GM12892 (cell line): ENCODE data around the gene GLP1R.
A peak's percentile ranks its signal among the peaks of the same experiment; 100 is the strongest.

Experiments
- DNase-seq: peaks from one replicate; pipeline ENCODE4 v3.0.0; 2011; ENCODE audit not compliant: insufficient read length
- FAIRE-seq: peaks from 2 replicates; lab custom pipeline; 2011; peaks lifted over from hg19 to GRCh38; lab: Jason Lieb, UNC
- POLR2A ChIP-seq: IDR thresholded peaks from 2 replicates; pipeline ENCODE4 v1.6.1; 2011; ENCODE audit warnings: low read depth, low read length, control low read depth
- POLR2AphosphoS5 ChIP-seq: IDR thresholded peaks from 2 replicates; pipeline ENCODE4 v1.6.1; 2011; ENCODE audit warnings: low read depth, low read length, control low read depth
- TAF1 ChIP-seq: IDR thresholded peaks from 2 replicates; pipeline ENCODE4 v1.6.1; 2011; ENCODE audit warnings: low read depth, mild to moderate bottlenecking, control low read depth, low read length, borderline replicate concordance

GLP1R gene

DNA sequence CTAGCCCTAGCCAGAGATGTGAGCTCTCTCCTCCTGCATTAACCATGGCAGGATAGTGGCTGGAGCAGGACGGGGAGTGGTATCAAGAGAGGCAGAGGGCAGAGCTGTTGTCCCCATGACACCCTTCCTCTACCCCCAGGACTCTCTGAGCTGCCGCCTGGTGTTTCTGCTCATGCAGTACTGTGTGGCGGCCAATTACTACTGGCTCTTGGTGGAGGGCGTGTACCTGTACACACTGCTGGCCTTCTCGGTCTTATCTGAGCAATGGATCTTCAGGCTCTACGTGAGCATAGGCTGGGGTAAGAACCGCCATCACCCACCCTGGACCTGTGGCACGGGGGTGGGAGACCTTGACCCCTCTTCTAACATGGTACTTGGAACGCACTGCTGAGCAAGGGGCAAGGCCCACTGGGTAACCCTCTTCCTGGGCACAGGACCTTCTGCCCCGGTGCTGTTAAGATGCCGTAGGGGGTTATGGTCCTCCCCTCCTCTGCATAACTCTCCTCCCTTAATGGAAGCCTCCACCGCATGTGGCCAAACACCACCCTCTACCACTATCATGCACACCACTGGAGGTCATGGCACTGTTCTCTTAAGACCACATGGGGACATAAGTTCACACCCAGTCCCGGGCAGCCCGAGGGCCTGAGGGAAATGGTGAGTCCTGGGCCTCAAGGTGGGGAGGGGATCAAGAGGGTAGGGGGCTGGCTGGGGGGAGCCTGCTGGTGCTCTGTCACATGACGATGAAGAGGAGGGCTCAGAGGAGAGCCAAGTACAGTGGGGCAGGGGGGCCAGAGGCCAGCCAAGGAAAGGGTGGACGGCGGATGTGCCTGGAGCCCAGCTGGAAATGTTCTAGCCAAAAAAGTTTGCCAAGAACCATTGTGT is 25.1 kb downstream of the GLP1R start:
- no peak for FAIRE-seq
- TF ChIP-seq POLR2AphosphoS5 (no peak), TAF1 (no peak), POLR2A (no peak)
- peak; percentile 12 for DNase-seq

DNA sequence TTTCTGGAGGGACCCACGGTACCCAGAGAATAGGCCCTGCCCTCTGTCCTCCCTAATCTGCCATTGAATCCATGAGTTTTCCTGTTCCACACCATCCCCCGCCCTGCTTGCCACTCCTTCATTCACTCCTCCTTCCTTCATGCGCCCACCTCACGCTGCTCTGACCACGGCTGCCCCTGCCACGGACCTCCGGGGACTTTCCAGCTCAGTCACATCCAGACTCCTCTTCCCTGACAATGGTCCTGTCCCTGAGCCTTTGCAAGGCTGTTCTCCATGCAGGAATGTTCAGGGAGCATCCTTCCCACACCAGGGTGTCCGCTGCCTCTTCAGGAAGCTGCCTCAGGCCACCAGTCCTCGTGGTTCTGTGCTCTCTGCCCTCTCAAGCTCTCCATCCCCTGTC is 25.9 kb downstream of the GLP1R start:
- FAIRE-seq (no peak), DNase-seq (peak; percentile 1)
- TF ChIP-seq POLR2A = no peak
- no peak for TF ChIP-seq TAF1
- no peak for TF ChIP-seq POLR2AphosphoS5

- no peak for TF ChIP-seq POLR2A
- no peak for TF ChIP-seq TAF1
- no peak for TF ChIP-seq POLR2AphosphoS5
- no peak for FAIRE-seq
- DNase-seq = peak; percentile 9
These were observed 26.6 kb downstream of the GLP1R start for GRCh38 chr6:39075010-39075686.

DNA sequence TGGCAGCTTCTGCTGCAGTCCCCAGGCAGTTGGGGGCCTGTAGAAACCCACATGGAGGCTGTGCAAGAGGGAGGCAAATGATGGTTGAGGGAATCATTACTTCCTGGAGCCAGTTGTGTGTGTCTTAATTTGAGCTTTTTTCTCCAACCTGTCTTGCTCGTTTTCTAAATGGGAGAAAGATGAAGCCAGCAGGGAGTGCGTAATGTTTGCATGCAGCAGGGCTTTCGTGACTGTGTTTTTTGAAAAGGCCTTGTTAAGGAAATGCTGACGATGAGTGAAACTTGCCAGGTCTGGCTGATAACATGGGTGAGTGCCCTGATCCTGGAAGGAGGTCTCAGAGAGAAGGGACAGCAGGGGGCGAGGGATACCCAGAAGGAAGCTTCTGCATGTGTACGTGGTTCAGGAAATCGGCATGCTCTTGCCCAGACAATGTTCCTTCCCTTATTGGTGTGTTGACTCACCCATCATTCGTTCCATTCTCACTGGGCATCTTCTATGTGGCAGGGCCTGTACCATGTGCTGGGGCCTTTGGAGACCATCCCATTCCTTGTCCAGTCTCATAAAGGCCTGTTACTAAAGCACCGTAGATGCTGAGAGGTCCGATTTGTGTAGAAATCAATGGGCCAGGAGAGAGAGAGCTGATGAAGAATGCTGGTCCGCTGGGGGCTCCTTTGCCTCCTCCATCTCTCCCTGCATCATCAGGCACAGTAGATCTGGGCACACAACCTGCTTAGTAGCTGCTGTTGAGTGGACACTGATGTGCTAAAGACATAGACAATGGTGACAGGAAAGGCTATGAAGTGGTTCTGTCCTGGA is 27.4 kb downstream of the GLP1R start:
- DNase-seq = peak; percentile 2
- TF ChIP-seq POLR2AphosphoS5 = no peak
- no peak for TF ChIP-seq TAF1
- no peak for TF ChIP-seq POLR2A
- FAIRE-seq = no peak

GRCh38 chr6:39076623-39077535 is 28.3 kb downstream of the GLP1R start:
- FAIRE-seq (no peak), DNase-seq (no peak)
- TF ChIP-seq POLR2AphosphoS5 (no peak), TAF1 (no peak), POLR2A (no peak)

GRCh38 chr6:39077882-39078594 is 29.5 kb downstream of the GLP1R start:
- no peak for TF ChIP-seq TAF1
- TF ChIP-seq POLR2AphosphoS5 = no peak
- no peak for TF ChIP-seq POLR2A
- FAIRE-seq = no peak

GRCh38 chr6:39078695-39079094 is 30.1 kb downstream of the GLP1R start:
- FAIRE-seq = no peak
- TF ChIP-seq TAF1 = no peak
- TF ChIP-seq POLR2A = no peak
- TF ChIP-seq POLR2AphosphoS5 = no peak
- no peak for DNase-seq

More at GRCh38 chr6:39077882-39078594, 29.5 kb downstream of the GLP1R start:
- DNase-seq = no peak

- TF ChIP-seq POLR2A (no peak), POLR2AphosphoS5 (no peak), TAF1 (no peak)
- no peak for FAIRE-seq
- DNase-seq = no peak
These were observed 30.9 kb downstream of the GLP1R start for GRCh38 chr6:39079197-39080125.

DNA sequence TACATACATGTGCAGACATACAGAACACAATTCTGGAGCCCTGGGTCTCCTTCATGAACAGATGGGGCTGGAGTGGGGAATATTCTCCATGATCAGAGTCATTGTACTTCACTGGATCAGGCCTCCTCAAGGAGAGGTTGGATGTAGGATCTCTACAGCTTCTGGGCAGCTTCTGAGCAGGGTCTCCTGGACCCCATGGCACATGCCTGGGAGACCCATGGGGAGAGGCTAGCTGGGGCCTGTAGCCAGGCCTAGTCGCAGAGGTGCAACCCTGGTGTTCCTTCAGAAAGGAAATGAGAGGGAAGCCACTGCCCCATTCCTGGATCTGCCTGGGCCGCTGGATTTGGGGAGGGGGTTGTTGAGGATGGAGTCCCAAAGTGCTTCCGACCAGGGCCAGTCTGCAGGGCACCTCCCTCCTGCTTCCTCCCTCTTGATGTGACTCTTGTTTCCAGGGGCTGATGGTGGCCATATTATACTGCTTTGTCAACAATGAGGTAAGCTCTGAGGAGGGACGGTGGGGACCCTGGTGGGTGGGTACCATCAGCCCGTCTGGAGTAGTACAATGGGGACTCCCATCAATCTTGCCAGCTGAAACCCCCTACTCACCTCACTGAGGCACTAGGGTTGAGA is 31.8 kb downstream of the GLP1R start:
- no peak for DNase-seq
- FAIRE-seq = no peak
- TF ChIP-seq POLR2A (no peak), POLR2AphosphoS5 (no peak), TAF1 (no peak)

- TF ChIP-seq TAF1 (no peak), POLR2AphosphoS5 (no peak), POLR2A (no peak)
- FAIRE-seq = no peak
- DNase-seq = no peak
These were observed 33.7 kb downstream of the GLP1R start for GRCh38 chr6:39082310-39082709.
